GM23248 (cell line): ENCODE measurements around the gene THOC5. TPM values are rescaled to one million over a fixed set of nuclear protein-coding genes. Genes with fewer than 3 reads are reported as not detected.

Experiments
- DNase-seq: peaks from one replicate; pipeline ENCODE4 v3.0.0-alpha.2; 2015
- H2AFZ ChIP-seq: fragments of 200-600 bp; sonication (generic); 2 replicates; pipeline ENCODE4 v1.6.1; 2016; ENCODE audit warnings: antibody characterized with exemption
- H3F3A ChIP-seq: fragments of 200-600 bp; sonication (generic); 2 replicates; pipeline ENCODE4 v1.6.1; 2016; ENCODE audit warnings: mild to moderate bottlenecking, antibody characterized with exemption, mixed run types; ENCODE audit not compliant: insufficient read depth
- H3K27ac ChIP-seq: fragments of 200-600 bp; sonication (generic); 2 replicates; pipeline ENCODE4 v1.5.1; 2016; ENCODE audit warnings: mild to moderate bottlenecking
- H3K27me3 ChIP-seq: fragments of 200-600 bp; sonication (generic); replicated peaks from 2 replicates; pipeline ENCODE4 v1.6.1; 2016; ENCODE audit warnings: mild to moderate bottlenecking; ENCODE audit not compliant: insufficient read depth
- H3K36me3 ChIP-seq: fragments of 200-600 bp; sonication (generic); 2 replicates; pipeline ENCODE4 v1.6.1; 2016; ENCODE audit warnings: low read depth, mild to moderate bottlenecking
- H3K4me1 ChIP-seq: fragments of 200-600 bp; sonication (generic); 2 replicates; pipeline ENCODE4 v1.6.1; 2016; ENCODE audit warnings: mild to moderate bottlenecking; ENCODE audit not compliant: insufficient read depth
- H3K4me2 ChIP-seq: fragments of 200-600 bp; sonication (generic); one replicate; pipeline ENCODE4 v1.6.1; 2016; ENCODE audit warnings: mild to moderate bottlenecking; ENCODE audit not compliant: unreplicated experiment
- H3K4me3 ChIP-seq: fragments of 200-600 bp; sonication (generic); 2 replicates; pipeline ENCODE4 v1.5.1; 2016; ENCODE audit warnings: mild to moderate bottlenecking
- H3K79me2 ChIP-seq: fragments of 200-600 bp; sonication (generic); 2 replicates; pipeline ENCODE4 v1.6.1; 2016; ENCODE audit warnings: mild to moderate bottlenecking; ENCODE audit not compliant: insufficient read depth
- H3K9ac ChIP-seq: fragments of 200-600 bp; sonication (generic); 2 replicates; pipeline ENCODE4 v1.6.1; 2016; ENCODE audit warnings: mild to moderate bottlenecking
- H3K9me2 ChIP-seq: fragments of 200-600 bp; sonication (generic); 2 replicates; pipeline ENCODE4 v1.6.1; 2016; ENCODE audit warnings: mixed run types, mild to moderate bottlenecking, moderate library complexity; ENCODE audit not compliant: insufficient read depth
- H3K9me3 ChIP-seq: fragments of 200-600 bp; sonication (generic); one replicate; pipeline ENCODE4 v1.6.1; 2017; ENCODE audit warnings: low read depth
- H4K20me1 ChIP-seq: fragments of 200-600 bp; sonication (generic); 2 replicates; pipeline ENCODE4 v1.6.0; 2016; ENCODE audit not compliant: insufficient read depth
- EZH2 ChIP-seq: fragments of 200-600 bp; sonication (generic); IDR thresholded peaks from 2 replicates; pipeline ENCODE4 v1.6.1; 2018; ENCODE audit warnings: antibody characterized with exemption, mild to moderate bottlenecking; ENCODE audit not compliant: insufficient read depth, poor library complexity, severe bottlenecking
- EZH2phosphoT487 ChIP-seq: fragments of 200-600 bp; sonication (generic); IDR thresholded peaks from 2 replicates; pipeline ENCODE4 v1.6.1; 2018; ENCODE audit warnings: antibody characterized with exemption, moderate library complexity, mild to moderate bottlenecking, low read depth; ENCODE audit not compliant: insufficient read depth
- WGBS, 2 experiments: methylation state at CpG; one replicate each; pipeline ENCODE4 v1.1.6; 2015 to 2017; ENCODE audit warnings: low lambda C conversion rate in 2 of 2, low coverage in 1 of 2; ENCODE audit errors: missing lambda C conversion rate in 2 of 2; 5-methylcytosine and 5-hydroxymethylcytosine counted together
- in situ Hi-C: fragments of 300-500 bp; cut with MboI; formaldehyde crosslinking; loops from 2 replicates; pipeline ENCODE4 v1.15.0; 2020
- polyA plus RNA-seq: library from polyadenylated mRNA; unstranded; fragments of >200 nt; fragmentation: Nextera tagmentation; extraction: Ambion mirVana; gene quantifications from 2 replicates; pipeline ENCODE4 v1.2.1, GENCODE V29; 2016
- total RNA-seq: library from RNA; depleted of rRNA; stranded (reverse); fragments of >200 nt; shearing (Covaris generic); gene quantifications from 2 replicates; pipeline ENCODE4 v1.2.3, GENCODE V29; 2014

THOC5 gene
- total and polyA plus RNA-seq, 2 experiments from 2014 or later = 46.9 to 61.7 TPM

DNA sequence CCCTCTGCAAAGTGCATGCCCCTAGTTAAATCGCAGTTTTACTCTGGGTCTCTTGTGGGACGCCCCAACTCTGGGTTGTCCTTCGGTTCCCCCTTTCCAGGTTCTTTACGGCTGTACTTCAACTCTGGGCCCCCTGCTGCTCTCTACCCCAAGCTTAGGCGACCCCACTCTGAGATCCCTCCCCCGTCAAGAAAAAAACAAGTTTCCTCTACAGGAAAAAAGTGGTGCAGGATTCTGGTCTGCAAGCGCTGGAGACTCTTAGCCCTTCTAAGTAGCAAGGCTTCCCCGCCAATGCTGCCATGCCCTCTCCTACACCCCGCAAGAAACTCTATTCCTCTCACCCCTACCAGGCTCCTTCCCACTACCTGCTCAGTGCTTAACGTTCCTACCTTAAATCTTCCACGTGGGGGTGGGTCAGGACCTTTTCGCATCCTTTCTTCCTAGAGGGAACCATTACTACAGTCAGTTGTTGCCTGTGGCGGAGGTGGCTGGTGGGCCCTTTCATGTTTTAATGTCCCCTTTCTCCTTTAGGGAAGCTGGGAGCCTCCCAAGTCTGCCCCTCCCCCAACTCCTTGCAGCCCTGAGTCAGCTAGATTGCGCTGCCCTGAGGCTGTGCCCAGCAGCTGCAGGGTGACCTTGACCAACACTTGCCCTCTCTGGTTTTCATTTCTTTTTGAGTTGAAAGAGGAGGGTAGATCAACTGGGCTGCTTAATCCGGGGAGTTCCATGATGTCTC lies 72.1 kb downstream of the THOC5 start:
- peak overlapping the region; percentile 29; the same call in 1 of the 2 replicates for H2AFZ ChIP-seq
- no peak for DNase-seq
- in situ Hi-C loops = no loop called here

GRCh38 chr22:29480512-29481264 lies 72.9 kb downstream of the THOC5 start:
- H2AFZ ChIP-seq = peak overlapping the region; percentile 29; the same call in 1 of the 2 replicates
- no peaks in the 10 kb centered on the region for H4K20me1 ChIP-seq
- H3K9me2 ChIP-seq = no peaks in the 10 kb centered on the region
- peak; percentile 65 for DNase-seq
- no peak overlapping the region for H3K4me2 ChIP-seq
- no peaks in the 10 kb centered on the region for H3K79me2 ChIP-seq
- no peaks in the 10 kb centered on the region for H3K9me3 ChIP-seq
- H3K27ac ChIP-seq = no peak overlapping the region
- no peaks in the 10 kb centered on the region for H3K36me3 ChIP-seq
- TF ChIP-seq EZH2 = no peak
- TF ChIP-seq EZH2phosphoT487 = no peak
- H3K4me1 ChIP-seq = no peaks in the 10 kb centered on the region
- H3K9ac ChIP-seq = peak overlapping the region; percentile 27; the same call in 1 of the 2 replicates
- peaks cover 42% of the 10 kb centered on the region for H3K27me3 ChIP-seq
- in situ Hi-C loops = no loop called here
- H3F3A ChIP-seq = no peaks in the 10 kb centered on the region
- peak overlapping the region; percentile 49 for H3K4me3 ChIP-seq
- WGBS, 2 experiments = 11 to 12% methylated on average over 80 to 82 of the region's 107 CpGs

More for the DNA sequence above, 72.1 kb downstream of the THOC5 start:
- H3K9me2 ChIP-seq = no peaks in the 10 kb centered on the region
- no peaks in the 10 kb centered on the region for H3K36me3 ChIP-seq
- no peak overlapping the region for H3K27ac ChIP-seq
- no peaks in the 10 kb centered on the region for H4K20me1 ChIP-seq
- H3K9me3 ChIP-seq = no peaks in the 10 kb centered on the region
- peaks cover 42% of the 10 kb centered on the region for H3K27me3 ChIP-seq
- H3K4me2 ChIP-seq = no peak overlapping the region
- H3K4me3 ChIP-seq = peak overlapping the region; percentile 49
- 27 to 32% methylated on average over 15 of the region's 15 CpGs for WGBS, 2 experiments
- H3K79me2 ChIP-seq = no peaks in the 10 kb centered on the region
- TF ChIP-seq EZH2phosphoT487 (no peak), EZH2 (no peak)
- H3K4me1 ChIP-seq = no peaks in the 10 kb centered on the region
- H3F3A ChIP-seq = no peaks in the 10 kb centered on the region
- H3K9ac ChIP-seq = peak overlapping the region; percentile 27; the same call in 1 of the 2 replicates

DNA sequence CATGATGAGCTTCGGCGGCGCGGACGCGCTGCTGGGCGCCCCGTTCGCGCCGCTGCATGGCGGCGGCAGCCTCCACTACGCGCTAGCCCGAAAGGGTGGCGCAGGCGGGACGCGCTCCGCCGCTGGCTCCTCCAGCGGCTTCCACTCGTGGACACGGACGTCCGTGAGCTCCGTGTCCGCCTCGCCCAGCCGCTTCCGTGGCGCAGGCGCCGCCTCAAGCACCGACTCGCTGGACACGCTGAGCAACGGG lies 73.4 kb downstream of the THOC5 start:
- Histone ChIP-seq H3K9ac (no peak overlapping the region), H2AFZ (no peak overlapping the region), H3K4me3 (peak overlapping the region; percentile 49; the same call in 1 of the 2 replicates), H3F3A (no peaks in the 10 kb centered on the region), H3K27ac (no peak overlapping the region), H3K4me1 (no peaks in the 10 kb centered on the region), H4K20me1 (no peaks in the 10 kb centered on the region), H3K9me3 (no peaks in the 10 kb centered on the region), H3K9me2 (no peaks in the 10 kb centered on the region), H3K4me2 (no peak overlapping the region), H3K79me2 (no peaks in the 10 kb centered on the region), H3K27me3 (peaks cover 42% of the 10 kb centered on the region), H3K36me3 (no peaks in the 10 kb centered on the region)
- TF ChIP-seq EZH2 = peak; percentile 8
- TF ChIP-seq EZH2phosphoT487 = no peak
- WGBS, 2 experiments = 5 to 6% methylated on average over 29 to 39 of the region's 39 CpGs
- in situ Hi-C loops = no loop called here
- DNase-seq = no peak

DNA sequence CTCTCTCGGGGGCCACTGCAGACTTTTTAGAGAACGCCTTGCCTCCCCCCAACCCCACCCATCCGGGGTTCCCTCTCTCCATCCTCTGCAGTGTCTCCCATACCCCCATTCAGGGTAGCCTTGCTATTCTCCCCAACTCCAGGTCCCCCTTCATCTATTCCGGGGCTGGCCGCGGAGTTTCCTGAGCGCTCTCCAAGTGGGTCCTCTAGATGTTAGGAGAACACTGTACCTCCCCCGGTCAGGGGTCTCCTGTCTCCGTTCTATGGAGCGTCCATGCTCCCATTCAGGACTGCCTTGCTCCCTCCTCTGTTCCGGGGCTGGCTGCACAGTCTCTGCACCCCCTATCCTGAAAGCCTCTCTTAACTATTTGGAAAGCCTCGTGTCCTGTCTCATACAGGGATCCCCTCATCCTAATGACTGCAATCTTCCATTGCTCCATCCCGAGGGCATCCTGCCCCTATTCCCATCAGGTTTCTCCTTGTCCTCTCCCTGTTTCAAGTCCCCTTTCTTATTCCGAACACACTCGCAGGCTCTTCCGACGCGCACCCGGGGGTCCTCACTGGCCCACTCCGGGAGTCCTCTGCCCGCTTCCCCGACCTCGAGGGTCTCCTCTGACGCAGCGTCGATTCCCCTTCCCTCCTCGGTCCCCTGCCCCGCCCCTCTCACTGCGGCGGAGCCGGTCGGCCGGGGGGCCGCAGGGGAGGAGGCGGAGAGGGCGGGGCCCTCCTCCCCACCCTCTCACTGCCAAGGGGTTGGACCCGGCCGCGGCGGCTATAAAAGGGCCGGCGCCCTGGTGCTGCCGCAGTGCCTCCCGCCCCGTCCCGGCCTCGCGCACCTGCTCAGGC lies 73.9 kb downstream of the THOC5 start, which contains the start of gene NEFH:
NEFH (plus strand) TSS at position 802 of the 845 bp plus-strand sequence. CDS start 45 bp downstream, outside the sequence.
- no peaks in the 10 kb centered on the region for H3K9me2 ChIP-seq
- H2AFZ ChIP-seq = 0 out of 2 replicates have a peak within 1 kb of the TSS, but pooled peaks have one; percentile 29
- H3F3A ChIP-seq = no peaks in the 10 kb centered on the region
- peak within 1 kb of the TSS; percentile 49 for H3K4me3 ChIP-seq
- peak within 1 kb of the TSS; percentile 27; the same call in 1 of the 2 replicates for H3K9ac ChIP-seq
- WGBS, 2 experiments = 7% methylated on average over 40 to 41 of the region's 48 CpGs
- DNase-seq = no peak
- H4K20me1 ChIP-seq = no peaks in the 10 kb centered on the region
- no peaks in the 10 kb centered on the region for H3K36me3 ChIP-seq
- no peak within 1 kb of the TSS for H3K4me2 ChIP-seq
- H3K9me3 ChIP-seq = no peaks in the 10 kb centered on the region
- no peak for TF ChIP-seq EZH2
- TF ChIP-seq EZH2phosphoT487 = no peak
- in situ Hi-C loops = no loop called here
- no peaks in the 10 kb centered on the region for H3K79me2 ChIP-seq
- H3K4me1 ChIP-seq = no peaks in the 10 kb centered on the region
- peaks cover 42% of the 10 kb centered on the region for H3K27me3 ChIP-seq
- H3K27ac ChIP-seq = no peak within 1 kb of the TSS
